Muscle layer of duodenum (tissue), 2 donors: ENCODE results near the gene SYNE1.

Source experiments
- H3K27ac ChIP-seq: one replicate; pipeline ENCODE4 v1.7.0; 2013; ENCODE audit warnings: mild to moderate bottlenecking, low read length
- H3K27me3 ChIP-seq: one replicate; pipeline ENCODE4 v1.7.0; 2013; ENCODE audit warnings: low read depth, mild to moderate bottlenecking, control low read depth, low read length
- H3K36me3 ChIP-seq, 2 donors: one replicate each; pipeline ENCODE4 v1.7.0; 2013; ENCODE audit warnings: low read length in 2 of 2, control low read depth in 1 of 2, mild to moderate bottlenecking in 1 of 2; ENCODE audit not compliant: insufficient read depth in 2 of 2, control insufficient read depth in 1 of 2
- H3K4me1 ChIP-seq, 2 donors: one replicate each; pipeline ENCODE4 v1.7.0; 2013; ENCODE audit warnings: low read length in 2 of 2, mild to moderate bottlenecking in 2 of 2, control low read depth in 1 of 2, moderate library complexity in 1 of 2; ENCODE audit not compliant: insufficient read depth in 2 of 2, control insufficient read depth in 1 of 2
- H3K4me3 ChIP-seq, 2 donors: one replicate each; pipeline ENCODE4 v1.7.0; 2013; ENCODE audit warnings: low read length in 2 of 2, low read depth in 1 of 2, mild to moderate bottlenecking in 1 of 2
- H3K9me3 ChIP-seq, 2 donors: one replicate each; pipeline ENCODE4 v1.7.0; 2013; ENCODE audit warnings: low read length in 2 of 2, control low read depth in 1 of 2, mild to moderate bottlenecking in 1 of 2; ENCODE audit not compliant: control insufficient read depth in 1 of 2
- donor health status: healthy.

SYNE1 gene

DNA sequence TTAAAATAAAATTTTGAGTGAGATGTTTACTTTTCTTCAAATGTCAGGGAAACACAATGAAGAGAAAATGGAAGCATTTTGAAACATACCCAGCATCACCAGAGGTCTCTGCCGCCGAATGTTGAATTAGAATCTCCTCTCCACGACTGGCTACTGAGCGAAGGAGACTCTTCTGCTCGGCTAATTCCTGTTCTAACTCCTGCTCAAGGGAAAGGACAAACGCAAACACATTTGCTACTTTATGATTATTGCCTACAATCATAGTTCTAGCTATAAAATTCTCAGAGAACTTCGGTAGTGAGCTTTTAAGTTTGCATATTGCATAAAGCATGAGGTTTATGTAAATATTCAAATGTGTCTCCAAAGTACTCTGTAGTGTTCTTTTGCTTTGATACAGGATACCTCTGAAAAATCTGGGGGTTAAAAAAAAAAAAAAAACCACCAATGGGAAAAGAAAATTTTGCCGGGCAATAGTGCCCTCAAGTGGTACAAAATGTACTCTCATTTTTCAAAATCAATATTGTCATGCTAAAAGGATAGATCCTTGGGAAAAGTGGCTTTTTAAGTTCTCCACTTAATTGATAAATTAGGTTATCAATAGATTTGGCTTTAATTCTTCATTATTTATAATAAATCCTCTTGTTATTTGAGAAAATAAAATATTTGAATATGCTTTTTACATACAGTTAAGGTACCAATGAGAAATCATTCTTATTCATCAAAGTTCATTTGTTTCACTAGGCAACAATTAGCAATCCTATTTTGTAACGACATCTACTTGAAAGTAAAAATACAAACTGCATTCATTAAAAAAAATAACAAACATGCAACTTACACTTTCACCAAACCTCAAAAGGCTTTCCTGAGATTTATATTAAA, 369.0 kb downstream of the SYNE1 start:
- Histone ChIP-seq H3K36me3 (peaks cover 0 to 33% of the 10 kb centered on the region in 2 donors), H3K4me3 (no peak overlapping the region), H3K9me3 (no peaks in the 10 kb centered on the region), H3K27ac (no peak overlapping the region), H3K27me3 (no peaks in the 10 kb centered on the region), H3K4me1 (peaks cover 5 to 44% of the 10 kb centered on the region in 2 donors)

DNA sequence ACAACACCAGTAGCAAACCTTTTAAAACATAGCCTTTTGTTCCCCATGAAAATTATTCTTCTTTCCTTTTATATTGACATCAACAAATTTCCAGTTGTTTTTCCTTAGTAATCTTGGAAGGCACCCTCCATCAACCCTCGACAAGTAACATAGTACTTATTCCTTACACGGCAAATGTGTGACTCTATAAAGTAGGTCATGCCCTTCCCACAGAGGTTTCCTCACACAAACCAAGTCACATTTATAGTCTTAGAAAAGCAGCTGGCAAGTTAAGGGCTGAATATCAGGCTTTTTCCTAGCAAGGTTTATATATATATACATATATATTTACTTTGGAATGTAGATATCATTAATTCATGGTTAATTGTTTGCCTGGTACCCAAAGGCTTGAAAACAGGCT, 371.5 kb downstream of the SYNE1 start:
- H3K27me3 ChIP-seq: no peaks in the 10 kb centered on the region
- H3K27ac ChIP-seq: no peak overlapping the region
- no peaks in the 10 kb centered on the region for H3K9me3 ChIP-seq
- peaks cover 0 to 26% of the 10 kb centered on the region in 2 donors for H3K4me1 ChIP-seq
- H3K4me3 ChIP-seq: no peak overlapping the region
- peaks cover 15 to 43% of the 10 kb centered on the region in 2 donors for H3K36me3 ChIP-seq

DNA sequence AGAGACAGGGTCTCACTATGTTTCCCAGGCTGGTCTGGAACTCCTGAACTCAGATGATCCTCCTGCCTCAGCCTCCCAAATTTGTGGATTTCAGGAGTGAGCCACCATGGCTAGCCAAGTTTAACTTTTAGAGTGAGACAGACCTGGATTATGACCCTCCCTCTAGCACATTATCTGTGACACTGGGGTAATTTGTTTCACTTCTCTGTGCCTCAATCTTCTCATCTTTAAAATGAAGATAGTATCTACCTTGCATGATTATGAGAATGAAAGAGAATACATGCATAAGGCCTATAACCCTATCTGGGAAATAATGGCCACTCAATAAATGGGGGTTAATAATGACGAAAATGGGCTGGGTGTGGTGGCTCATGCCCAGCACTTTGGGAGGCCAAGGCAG, 373.6 kb downstream of the SYNE1 start:
- Histone ChIP-seq H3K4me3 (no peak overlapping the region), H3K9me3 (no peaks in the 10 kb centered on the region), H3K4me1 (peaks cover 0 to 23% of the 10 kb centered on the region in 2 donors), H3K27ac (no peak overlapping the region), H3K36me3 (peaks cover 33 to 50% of the 10 kb centered on the region in 2 donors), H3K27me3 (no peaks in the 10 kb centered on the region)

DNA sequence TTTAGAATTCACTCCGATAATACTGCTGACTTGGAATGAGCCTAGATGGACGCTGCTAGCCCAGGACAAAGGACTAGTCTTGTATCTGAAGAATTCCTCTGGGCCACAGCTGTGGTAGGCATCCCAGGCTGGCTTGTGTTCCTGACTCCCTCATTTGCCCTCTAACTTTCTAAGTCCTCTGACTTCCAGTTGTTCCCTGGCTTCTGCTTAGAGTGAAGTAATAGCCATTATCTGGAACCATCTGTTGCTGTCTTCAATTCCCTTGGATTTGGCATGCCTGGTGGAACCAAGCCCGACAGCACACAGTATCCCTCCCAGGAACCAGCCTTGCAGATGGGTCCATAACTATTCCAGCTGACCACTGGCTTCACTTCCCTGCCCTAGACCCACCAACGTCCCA, 376.0 kb downstream of the SYNE1 start:
- H3K27ac ChIP-seq: no peak overlapping the region
- H3K4me1 ChIP-seq: peaks cover 0 to 5% of the 10 kb centered on the region in 2 donors
- no peaks in the 10 kb centered on the region for H3K27me3 ChIP-seq
- H3K36me3 ChIP-seq: peaks cover 33 to 65% of the 10 kb centered on the region in 2 donors
- H3K4me3 ChIP-seq: no peak overlapping the region
- H3K9me3 ChIP-seq: no peaks in the 10 kb centered on the region

DNA sequence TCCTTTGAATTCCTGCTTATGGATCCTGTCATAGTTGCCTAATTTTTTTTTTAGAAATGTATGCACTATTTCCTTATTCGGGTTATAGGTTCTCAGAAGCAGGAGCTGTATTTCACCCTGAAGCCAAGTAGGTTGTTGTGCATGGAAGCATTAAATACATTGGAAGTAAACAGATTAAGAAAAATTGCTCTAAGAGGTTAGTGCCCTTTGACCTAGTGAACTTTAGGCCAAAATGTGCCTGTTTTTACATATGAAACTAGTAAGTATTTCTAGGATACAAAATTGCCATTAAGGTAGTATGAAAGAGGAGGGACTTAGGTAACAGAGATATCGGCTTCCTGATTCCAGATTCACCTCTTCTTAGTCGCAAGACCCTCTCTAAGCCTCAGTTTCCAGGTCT, 377.9 kb downstream of the SYNE1 start:
- H3K4me1 ChIP-seq: no peaks in the 10 kb centered on the region
- no peak overlapping the region for H3K4me3 ChIP-seq
- H3K9me3 ChIP-seq: no peaks in the 10 kb centered on the region
- no peak overlapping the region for H3K27ac ChIP-seq
- no peaks in the 10 kb centered on the region for H3K27me3 ChIP-seq
- H3K36me3 ChIP-seq: peaks cover 44 to 81% of the 10 kb centered on the region in 2 donors

DNA sequence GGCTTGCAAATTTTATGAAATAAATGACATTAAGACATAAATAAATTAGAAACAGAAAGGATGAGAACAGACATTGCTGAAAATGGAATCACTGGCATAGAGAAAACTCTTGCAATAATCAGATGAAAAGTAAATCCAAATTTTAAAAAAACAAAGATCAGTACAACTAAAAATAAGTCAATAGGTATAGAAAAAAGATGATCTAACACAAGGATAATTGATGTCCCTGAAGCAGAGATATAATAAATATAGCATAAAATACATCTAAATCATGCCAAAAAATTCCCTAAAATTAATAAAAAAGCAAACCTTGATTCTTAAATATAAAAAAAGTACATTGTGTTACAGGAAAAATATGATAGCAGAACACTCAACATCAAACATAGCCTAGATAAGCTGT, 379.6 kb downstream of the SYNE1 start:
- H3K27me3 ChIP-seq: no peaks in the 10 kb centered on the region
- H3K36me3 ChIP-seq: peaks cover 41 to 78% of the 10 kb centered on the region in 2 donors
- no peak overlapping the region for H3K4me3 ChIP-seq
- no peaks in the 10 kb centered on the region for H3K4me1 ChIP-seq
- no peaks in the 10 kb centered on the region for H3K9me3 ChIP-seq
- H3K27ac ChIP-seq: no peak overlapping the region

DNA sequence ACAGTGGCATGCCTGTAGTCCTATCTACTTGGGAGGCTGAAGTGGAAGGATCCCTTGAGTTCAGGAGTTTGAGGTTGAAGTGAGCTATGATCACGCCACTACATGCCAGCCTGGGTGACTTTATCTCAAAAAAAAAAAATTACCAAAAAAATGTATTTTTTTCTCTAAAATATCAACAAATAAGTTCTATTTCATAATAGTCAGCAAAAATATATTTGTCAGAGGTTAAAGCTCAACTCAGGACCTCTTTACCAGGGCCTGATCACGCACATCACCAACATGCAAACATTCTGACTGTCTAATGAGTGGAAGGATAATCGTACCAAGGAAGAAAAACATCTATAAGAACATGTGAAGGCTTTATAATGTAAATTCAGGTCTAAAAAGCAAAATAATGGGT, 387.0 kb downstream of the SYNE1 start:
- Histone ChIP-seq H3K4me3 (no peak overlapping the region), H3K27me3 (no peaks in the 10 kb centered on the region), H3K9me3 (no peaks in the 10 kb centered on the region), H3K4me1 (peaks cover 4 to 38% of the 10 kb centered on the region in 2 donors), H3K36me3 (peaks cover 21 to 28% of the 10 kb centered on the region in 2 donors), H3K27ac (no peak overlapping the region)

DNA sequence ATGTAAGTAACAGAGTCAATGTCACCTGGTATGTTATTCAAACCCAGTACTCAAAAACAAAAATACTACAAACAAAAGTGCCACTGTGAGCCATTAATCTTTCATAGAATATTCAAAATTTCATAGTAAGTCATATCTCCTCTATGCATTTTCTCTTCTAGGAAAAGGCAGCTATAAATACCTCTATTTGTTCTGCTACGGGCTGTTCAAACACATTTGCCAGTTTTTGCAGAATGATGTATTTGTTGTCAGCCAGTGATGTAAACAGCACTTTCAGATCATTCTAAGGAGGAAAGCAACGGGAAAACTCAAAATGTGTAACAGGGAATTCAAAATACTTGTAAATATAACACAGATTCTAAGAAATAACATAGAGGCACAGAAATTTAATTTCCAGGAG, 388.2 kb downstream of the SYNE1 start:
- Histone ChIP-seq H3K36me3 (peaks cover 17 to 21% of the 10 kb centered on the region in 2 donors), H3K27ac (no peak overlapping the region), H3K4me3 (no peak overlapping the region), H3K9me3 (no peaks in the 10 kb centered on the region), H3K4me1 (peaks cover 4 to 44% of the 10 kb centered on the region in 2 donors), H3K27me3 (no peaks in the 10 kb centered on the region)

DNA sequence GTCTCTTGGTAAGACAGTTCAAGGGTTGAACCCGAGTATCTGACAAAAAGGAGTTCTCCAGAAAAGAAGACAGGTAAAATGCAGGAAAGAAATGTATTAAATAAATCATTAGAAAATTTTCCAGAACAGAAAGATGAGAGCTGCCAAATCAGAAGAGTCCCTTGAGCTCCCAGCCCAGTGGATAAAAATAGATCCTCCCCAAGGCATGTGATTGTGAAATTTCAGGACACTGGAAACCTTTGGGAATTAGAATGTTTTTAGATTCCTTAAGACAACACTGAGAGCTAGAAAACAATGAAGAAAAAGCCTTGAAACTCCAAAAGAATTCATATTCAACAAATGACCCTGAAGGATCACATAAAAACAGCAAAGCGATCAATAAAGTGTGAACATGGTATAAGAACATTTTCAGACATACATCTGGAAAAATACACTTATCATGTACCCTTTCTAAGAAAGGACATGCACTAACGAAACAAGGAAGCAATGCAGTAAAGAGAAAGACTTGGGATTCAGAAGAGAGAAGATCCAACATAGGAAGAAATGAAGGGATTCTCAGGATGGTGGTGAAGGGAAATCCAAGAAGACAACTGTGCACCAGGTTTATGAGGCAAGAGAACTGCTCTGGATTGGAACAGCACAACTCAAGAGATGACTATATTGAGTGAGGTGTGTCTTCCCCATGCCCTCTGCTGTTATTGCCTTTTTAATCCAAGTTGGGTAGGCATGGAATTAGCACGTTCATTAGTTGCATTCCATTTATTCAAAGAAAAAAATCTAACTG, 390.4 kb downstream of the SYNE1 start:
- Histone ChIP-seq H3K9me3 (no peaks in the 10 kb centered on the region), H3K36me3 (peaks cover 15 to 21% of the 10 kb centered on the region in 2 donors), H3K27ac (no peak overlapping the region)

DNA sequence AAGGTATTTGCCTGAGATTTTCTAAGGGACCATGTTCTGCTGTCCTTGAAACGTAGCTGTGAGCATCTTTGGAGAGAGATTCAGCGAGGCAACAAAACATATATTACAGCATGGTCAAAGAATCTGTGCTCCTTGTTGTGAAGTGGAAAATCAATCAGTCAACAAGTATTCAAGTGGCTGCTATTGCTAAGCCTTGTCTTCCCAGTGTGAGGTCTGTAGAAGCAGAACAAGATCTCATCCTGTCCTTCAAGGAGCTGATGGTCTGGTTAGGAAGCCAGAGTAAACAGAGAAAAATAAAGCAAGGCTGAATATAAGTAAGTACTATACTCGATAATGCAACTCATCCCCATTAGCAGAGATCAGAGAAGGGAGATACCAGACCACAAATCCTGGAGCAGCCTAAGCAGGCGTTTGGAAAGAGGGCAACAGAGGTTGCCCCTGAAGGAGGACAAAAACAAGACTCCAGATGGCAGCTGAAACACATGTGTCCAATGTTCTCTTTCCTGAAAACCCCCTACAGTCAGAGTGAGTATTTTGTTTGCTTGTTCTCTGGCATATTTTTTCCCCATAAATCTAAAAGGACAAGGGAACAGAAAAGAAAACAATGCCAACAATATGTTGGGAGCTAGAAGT, 392.0 kb downstream of the SYNE1 start:
- no peak overlapping the region for H3K27ac ChIP-seq

More for the DNA sequence above, 390.4 kb downstream of the SYNE1 start:
- Histone ChIP-seq H3K4me1 (peaks cover 4 to 44% of the 10 kb centered on the region in 2 donors), H3K27me3 (no peaks in the 10 kb centered on the region), H3K4me3 (no peak overlapping the region)

More for the DNA sequence above, 392.0 kb downstream of the SYNE1 start:
- Histone ChIP-seq H3K4me1 (peaks cover 4 to 44% of the 10 kb centered on the region in 2 donors), H3K36me3 (peaks cover 30 to 37% of the 10 kb centered on the region in 2 donors), H3K27me3 (no peaks in the 10 kb centered on the region), H3K9me3 (no peaks in the 10 kb centered on the region), H3K4me3 (no peak overlapping the region)
